Measurements from ENCODE around the gene APCDD1L.

Gene APCDD1L

GRCh38 chr20:58471193-58472164 lies 43.7 kb downstream of the APCDD1L start:
- FAIRE-seq: no peak
- TF ChIP-seq PAX5 (IDR thresholded peaks at IDR 0.05; ENCODE audit: insufficient read depth, low read length, severe bottlenecking) (no peak), POU2F2 (IDR thresholded peaks at IDR 0.05; ENCODE audit: low read depth, low read length) (no peak), POLR2AphosphoS5 (IDR thresholded peaks at IDR 0.05; ENCODE audit: low read depth, low read length) (no peak), POLR2A (IDR thresholded peaks at IDR 0.05; ENCODE audit: low read depth, low read length) (no peak), TAF1 (IDR thresholded peaks at IDR 0.05; ENCODE audit: low read depth, low read length) (no peak), SPI1 (IDR thresholded peaks at IDR 0.05; ENCODE audit: low read depth, low read length) (no peak)
- no peak for DNase-seq (ENCODE audit: insufficient read length, low spot score)

DNA sequence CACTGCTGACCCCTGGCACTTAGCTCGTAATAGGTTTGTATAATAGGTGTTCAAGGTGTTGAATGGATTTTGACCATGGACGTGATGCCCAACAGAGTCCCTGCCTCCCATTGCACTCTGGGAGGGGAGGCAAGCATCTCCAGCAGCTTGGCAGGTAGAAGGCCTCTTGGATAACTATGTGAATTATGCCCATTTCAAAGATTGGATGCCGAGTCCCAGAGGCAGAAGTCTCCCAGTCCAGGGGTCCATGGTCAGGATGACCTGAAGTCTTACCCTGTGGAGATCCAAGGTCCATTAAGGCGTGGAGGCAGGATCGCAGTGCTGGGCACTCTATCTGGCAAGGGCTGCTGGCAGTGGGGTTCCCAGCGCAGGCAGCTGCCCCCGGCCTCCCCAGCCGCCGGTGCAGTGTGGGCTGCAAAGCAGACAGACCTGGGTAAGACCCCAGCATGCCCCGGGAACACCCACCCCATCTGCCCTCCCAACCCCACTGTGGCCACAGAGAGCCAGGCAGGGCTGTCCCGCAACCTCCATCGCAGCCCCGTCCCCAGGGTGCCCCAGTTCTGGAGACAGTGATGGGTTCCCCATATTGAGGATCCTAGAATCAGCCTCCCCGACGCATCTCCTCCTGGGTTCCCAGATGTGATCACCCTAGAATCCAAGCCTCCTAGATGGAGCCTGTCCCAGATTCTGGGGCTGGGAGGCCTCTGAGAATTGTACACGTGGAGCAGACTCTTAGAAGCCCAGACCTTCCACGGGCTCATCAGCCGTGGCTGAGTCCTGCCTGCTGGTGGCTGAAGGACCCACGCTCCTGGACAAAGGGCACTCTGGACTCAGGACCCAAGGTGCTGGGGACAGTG lies 44.6 kb downstream of the APCDD1L start:
- FAIRE-seq (no peak), DNase-seq (ENCODE audit: insufficient read length, low spot score) (no peak)
- TF ChIP-seq POLR2AphosphoS5 (IDR thresholded peaks at IDR 0.05; ENCODE audit: low read depth, low read length) (no peak), PAX5 (IDR thresholded peaks at IDR 0.05; ENCODE audit: insufficient read depth, low read length, severe bottlenecking) (no peak), TAF1 (IDR thresholded peaks at IDR 0.05; ENCODE audit: low read depth, low read length) (no peak), POLR2A (IDR thresholded peaks at IDR 0.05; ENCODE audit: low read depth, low read length) (no peak), SPI1 (IDR thresholded peaks at IDR 0.05; ENCODE audit: low read depth, low read length) (no peak), POU2F2 (IDR thresholded peaks at IDR 0.05; ENCODE audit: low read depth, low read length) (no peak)

DNA sequence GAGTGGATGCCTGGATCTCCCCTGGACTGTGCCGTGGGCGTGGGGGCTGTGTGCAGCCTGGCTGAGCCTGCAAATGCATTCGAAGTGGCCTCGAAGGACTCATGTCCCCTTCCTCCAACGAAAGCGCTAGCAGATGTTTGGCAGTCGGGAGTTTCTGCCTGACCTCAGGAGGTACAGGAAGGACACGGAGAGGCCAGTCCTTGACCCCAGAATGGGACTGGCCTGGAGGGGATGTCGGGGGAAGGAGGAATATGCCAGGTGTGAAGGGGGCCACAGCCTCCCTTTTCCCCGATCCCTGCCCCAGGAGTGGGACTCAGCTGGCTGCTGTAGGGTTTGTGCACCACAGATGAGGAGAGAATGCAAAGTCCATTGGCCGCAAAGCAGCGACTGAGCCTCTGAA lies 45.6 kb downstream of the APCDD1L start:
- TF ChIP-seq POLR2A (IDR thresholded peaks at IDR 0.05; ENCODE audit: low read depth, low read length) (no peak), TAF1 (IDR thresholded peaks at IDR 0.05; ENCODE audit: low read depth, low read length) (no peak), POLR2AphosphoS5 (IDR thresholded peaks at IDR 0.05; ENCODE audit: low read depth, low read length) (no peak), PAX5 (IDR thresholded peaks at IDR 0.05; ENCODE audit: insufficient read depth, low read length, severe bottlenecking) (no peak), POU2F2 (IDR thresholded peaks at IDR 0.05; ENCODE audit: low read depth, low read length) (no peak), SPI1 (IDR thresholded peaks at IDR 0.05; ENCODE audit: low read depth, low read length) (no peak)
- DNase-seq (ENCODE audit: insufficient read length, low spot score): no peak
- no peak for FAIRE-seq

- TF ChIP-seq SPI1 (IDR thresholded peaks at IDR 0.05; ENCODE audit: low read depth, low read length) (no peak), POLR2A (IDR thresholded peaks at IDR 0.05; ENCODE audit: low read depth, low read length) (no peak), TAF1 (IDR thresholded peaks at IDR 0.05; ENCODE audit: low read depth, low read length) (no peak), POLR2AphosphoS5 (IDR thresholded peaks at IDR 0.05; ENCODE audit: low read depth, low read length) (no peak), PAX5 (IDR thresholded peaks at IDR 0.05; ENCODE audit: insufficient read depth, low read length, severe bottlenecking) (no peak)
- FAIRE-seq (no peak), DNase-seq (ENCODE audit: insufficient read length, low spot score) (no peak)
Measured at GRCh38 chr20:58467572-58468527, 47.3 kb downstream of the APCDD1L start.

DNA sequence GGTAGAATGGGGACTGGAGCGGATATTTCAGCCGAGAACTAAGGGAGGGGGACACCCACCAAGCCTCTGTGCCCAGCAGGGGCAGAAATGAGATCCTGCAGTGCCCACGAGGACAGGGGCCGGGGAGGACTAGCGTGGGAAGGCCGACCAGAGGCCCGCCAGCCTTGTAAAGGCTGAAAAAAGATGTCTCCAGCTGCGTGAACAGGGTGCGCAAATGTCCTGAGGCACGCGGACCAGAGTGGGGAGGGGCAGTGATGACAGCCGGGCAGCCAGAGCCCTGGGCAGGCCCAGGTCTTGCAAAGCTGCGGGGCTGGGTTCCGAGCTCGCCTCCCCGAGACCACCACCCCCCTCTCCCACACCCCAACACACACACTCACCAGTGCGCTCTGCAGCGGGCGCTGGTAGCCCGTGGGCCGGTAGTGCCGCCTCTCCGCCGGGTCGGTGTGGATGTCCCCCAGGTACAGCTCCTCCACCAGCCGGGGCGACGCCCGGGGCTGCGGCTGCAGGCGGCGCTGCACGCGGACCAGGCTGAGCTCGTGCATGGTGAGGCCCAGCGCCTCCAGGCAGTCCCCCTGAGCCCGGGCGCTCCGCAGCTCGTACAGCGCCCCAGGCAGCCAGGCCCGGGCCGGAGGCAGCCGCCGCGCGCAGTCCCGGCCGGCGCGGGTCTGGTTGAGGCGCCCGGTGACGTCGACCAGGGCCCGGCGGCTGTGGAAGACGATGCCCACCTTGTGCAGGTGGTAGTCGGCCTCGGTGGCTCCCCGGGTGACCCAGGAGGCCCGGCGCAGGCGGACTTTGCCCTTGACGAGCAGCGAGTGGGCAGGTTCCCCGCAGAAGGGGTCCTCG lies 48.2 kb downstream of the APCDD1L start:
- no peak for FAIRE-seq
- TF ChIP-seq PAX5 (IDR thresholded peaks at IDR 0.05; ENCODE audit: insufficient read depth, low read length, severe bottlenecking) (no peak), POLR2A (IDR thresholded peaks at IDR 0.05; ENCODE audit: low read depth, low read length) (no peak), TAF1 (IDR thresholded peaks at IDR 0.05; ENCODE audit: low read depth, low read length) (no peak), POU2F2 (IDR thresholded peaks at IDR 0.05; ENCODE audit: low read depth, low read length) (no peak), SPI1 (IDR thresholded peaks at IDR 0.05; ENCODE audit: low read depth, low read length) (no peak), POLR2AphosphoS5 (IDR thresholded peaks at IDR 0.05; ENCODE audit: low read depth, low read length) (no peak)
- DNase-seq (ENCODE audit: insufficient read length, low spot score): no peak

DNA sequence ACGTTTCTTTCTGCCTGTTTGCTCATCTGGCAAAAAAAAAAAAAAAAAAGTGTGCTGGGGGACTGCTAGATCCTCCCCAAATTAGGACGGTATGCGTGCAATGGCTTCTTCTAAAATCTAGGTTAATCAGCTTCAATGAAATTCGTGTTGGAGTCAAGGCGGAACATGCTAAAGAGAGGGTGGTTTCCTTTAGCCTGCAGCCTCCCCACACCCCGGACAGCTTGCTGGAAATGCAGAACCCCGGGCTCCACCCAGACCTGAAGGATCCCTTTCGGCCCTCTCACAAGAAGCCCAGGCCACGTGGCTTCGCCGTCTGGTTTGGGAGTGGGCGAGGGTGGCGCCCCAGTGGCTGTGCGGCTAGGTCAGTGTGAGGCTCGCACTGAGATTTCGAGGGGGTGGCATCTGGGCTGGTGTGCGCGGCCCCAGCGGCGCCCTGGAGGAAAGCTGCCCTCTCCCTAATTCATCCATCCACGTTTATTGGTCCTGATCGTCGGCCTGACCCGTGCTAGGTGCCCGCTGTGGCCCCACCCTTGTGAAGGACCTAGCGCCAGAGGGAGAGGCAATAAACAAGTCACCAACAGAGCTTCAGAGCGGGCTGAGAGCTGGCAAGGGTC lies 49.0 kb downstream of the APCDD1L start:
- no peak for DNase-seq (ENCODE audit: insufficient read length, low spot score)
- TF ChIP-seq TAF1 (IDR thresholded peaks at IDR 0.05; ENCODE audit: low read depth, low read length) (no peak), POU2F2 (IDR thresholded peaks at IDR 0.05; ENCODE audit: low read depth, low read length) (no peak), SPI1 (IDR thresholded peaks at IDR 0.05; ENCODE audit: low read depth, low read length) (no peak), POLR2AphosphoS5 (IDR thresholded peaks at IDR 0.05; ENCODE audit: low read depth, low read length) (no peak), PAX5 (IDR thresholded peaks at IDR 0.05; ENCODE audit: insufficient read depth, low read length, severe bottlenecking) (no peak), POLR2A (IDR thresholded peaks at IDR 0.05; ENCODE audit: low read depth, low read length) (no peak)

DNA sequence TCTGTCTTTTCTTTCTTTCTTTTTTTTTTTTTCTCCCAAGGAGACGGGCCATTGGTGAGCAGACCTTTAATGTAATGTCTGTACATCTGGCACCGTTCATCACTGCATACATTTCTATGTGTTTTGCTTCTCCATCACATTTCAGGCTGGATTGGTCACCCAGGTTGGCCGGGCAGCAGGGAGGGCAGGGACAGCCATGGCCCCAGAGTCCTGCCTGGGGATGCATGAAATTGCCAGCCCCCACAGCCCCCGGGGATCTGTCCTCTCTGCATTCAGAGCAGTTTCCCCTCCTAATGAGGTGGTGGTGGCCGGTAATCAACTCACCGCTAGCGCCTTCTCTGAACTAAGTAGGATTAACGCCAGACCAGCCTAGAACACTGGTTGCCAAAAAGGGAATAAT lies 50.4 kb downstream of the APCDD1L start:
- FAIRE-seq (no peak), DNase-seq (ENCODE audit: insufficient read length, low spot score) (no peak)
- TF ChIP-seq POLR2A (IDR thresholded peaks at IDR 0.05; ENCODE audit: low read depth, low read length) (no peak), TAF1 (IDR thresholded peaks at IDR 0.05; ENCODE audit: low read depth, low read length) (no peak), POU2F2 (IDR thresholded peaks at IDR 0.05; ENCODE audit: low read depth, low read length) (no peak), PAX5 (IDR thresholded peaks at IDR 0.05; ENCODE audit: insufficient read depth, low read length, severe bottlenecking) (no peak), POLR2AphosphoS5 (IDR thresholded peaks at IDR 0.05; ENCODE audit: low read depth, low read length) (no peak), SPI1 (IDR thresholded peaks at IDR 0.05; ENCODE audit: low read depth, low read length) (no peak)

More for the DNA sequence above, 49.0 kb downstream of the APCDD1L start:
- no peak for FAIRE-seq

Measured in GM12891 (cell line).